Measurements from ENCODE around the gene NOL9. TPM values are rescaled to one million over a fixed set of nuclear protein-coding genes. Genes with fewer than 3 reads are reported as not detected.

NOL9 gene
- total and polyA plus RNA-seq, 9 of the 15 experiments (the other 6 are each of a cell fraction or from before 2014, with no cell fraction given) = 5.6 to 76.5 (median 47.3) TPM

GRCh38 chr1:6554031-6554906 lies at the start of gene NOL9 (continued):
- TF ChIP-seq ARID4B (CRISPR knock-in tag; IDR thresholded peaks at IDR 0.05) = peak; percentile 97
- peak; percentile 78 for TF ChIP-seq CTBP1 (IDR thresholded peaks at IDR 0.05; ENCODE audit: borderline replicate concordance)
- no peak for TF ChIP-seq EHMT2 (IDR thresholded peaks at IDR 0.05)
- TF ChIP-seq U2AF1 (optimal IDR thresholded peaks at IDR 0.05; ENCODE audit: low read depth, low read length) = peak; percentile 82
- TF ChIP-seq NCOA1 (IDR thresholded peaks at IDR 0.05; ENCODE audit: low read depth) = no peak
- TF ChIP-seq ILF3 (IDR thresholded peaks at IDR 0.05; ENCODE audit: borderline replicate concordance) = no peak; the same call in 1 of the 2 replicates
- TF ChIP-seq CBX2 (IDR thresholded peaks at IDR 0.05; ENCODE audit: insufficient read depth, low read length, poor library complexity, severe bottlenecking) = no peak
- no peak for TF ChIP-seq ELF2 (CRISPR knock-in tag; IDR thresholded peaks at IDR 0.05)
- TF ChIP-seq DLX4 (CRISPR knock-in tag; IDR thresholded peaks at IDR 0.05) = no peak
- peak; percentile 91 for TF ChIP-seq THAP12 (CRISPR knock-in tag; IDR thresholded peaks at IDR 0.05)
- TF ChIP-seq ZBTB17 (CRISPR knock-in tag; IDR thresholded peaks at IDR 0.05) = 0 out of 2 replicates have a peak, but pooled peaks have one; percentile 49
- TF ChIP-seq ZC3H11A (IDR thresholded peaks at IDR 0.05; ENCODE audit: low read depth, low read length) = no peak
- TF ChIP-seq SMC3 (conservative IDR thresholded peaks at IDR 0.05; ENCODE audit: insufficient read depth, low read depth, low read length) = peak; percentile 86
- TF ChIP-seq PREB (CRISPR knock-in tag; IDR thresholded peaks at IDR 0.05) = peak; percentile 94; the same call in 1 of the 2 replicates
- no peak for TF ChIP-seq ZFP1 (CRISPR knock-in tag; IDR thresholded peaks at IDR 0.05)
- no peak for TF ChIP-seq EWSR1 (IDR thresholded peaks at IDR 0.05; ENCODE audit: borderline replicate concordance, low read depth, partially characterized antibody)
- peak; percentile 94; the same call in 1 of the 2 replicates for TF ChIP-seq RBM14 (IDR thresholded peaks at IDR 0.05; ENCODE audit: borderline replicate concordance, insufficient read depth, low read depth, low read length)
- TF ChIP-seq EZH2 (IDR thresholded peaks at IDR 0.05; ENCODE audit: borderline replicate concordance, low read depth, low read length) = no peak
